CD4-positive, alpha-beta T cell treated with Interleukin-15 for 4 hours (primary cell): Measurements from ENCODE around the gene IRX5.

Source experiments
- DNase-seq: peaks from one replicate; pipeline ENCODE4 v3.0.0-alpha.2; 2020; ENCODE audit warnings: low spot score

The IRX5 gene

DNA sequence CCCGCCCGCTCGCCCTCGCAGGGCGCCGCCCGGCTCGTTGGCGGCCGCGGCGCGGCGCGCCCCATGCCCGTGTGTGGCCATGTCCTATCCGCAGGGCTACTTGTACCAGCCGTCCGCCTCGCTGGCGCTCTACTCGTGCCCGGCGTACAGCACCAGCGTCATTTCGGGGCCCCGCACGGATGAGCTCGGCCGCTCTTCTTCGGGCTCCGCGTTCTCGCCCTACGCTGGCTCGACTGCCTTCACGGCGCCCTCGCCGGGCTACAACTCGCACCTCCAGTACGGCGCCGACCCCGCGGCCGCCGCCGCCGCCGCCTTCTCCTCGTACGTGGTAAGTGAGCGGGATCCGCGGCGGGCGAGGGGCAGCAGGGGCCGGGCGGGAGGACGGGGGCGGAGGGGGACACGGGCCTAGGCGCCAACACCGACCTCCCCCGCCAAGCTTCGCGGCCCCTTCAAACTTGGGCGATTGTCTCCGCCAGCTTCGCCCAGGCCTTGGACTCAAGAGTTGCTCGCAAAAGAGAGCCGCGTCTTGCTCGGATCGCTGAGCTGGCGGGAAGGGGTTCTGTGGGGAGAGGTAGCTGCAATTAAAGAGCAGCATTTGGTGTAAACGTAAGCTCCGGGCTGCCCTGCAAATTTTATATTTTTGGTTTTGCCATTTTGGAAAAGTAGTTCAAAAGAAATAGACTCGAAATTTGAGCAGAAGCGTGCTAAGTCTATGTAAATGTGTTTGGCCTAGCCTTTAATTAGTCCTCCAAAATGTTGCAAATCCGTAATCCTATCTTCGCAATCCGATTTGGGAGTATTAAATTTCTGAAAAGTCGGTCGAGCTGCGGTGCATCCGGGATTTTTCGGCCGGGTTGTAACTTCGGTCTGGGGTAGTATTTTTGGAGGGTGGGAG lies 702 bp downstream of the IRX5 start:
- DNase-seq: no peak

DNA sequence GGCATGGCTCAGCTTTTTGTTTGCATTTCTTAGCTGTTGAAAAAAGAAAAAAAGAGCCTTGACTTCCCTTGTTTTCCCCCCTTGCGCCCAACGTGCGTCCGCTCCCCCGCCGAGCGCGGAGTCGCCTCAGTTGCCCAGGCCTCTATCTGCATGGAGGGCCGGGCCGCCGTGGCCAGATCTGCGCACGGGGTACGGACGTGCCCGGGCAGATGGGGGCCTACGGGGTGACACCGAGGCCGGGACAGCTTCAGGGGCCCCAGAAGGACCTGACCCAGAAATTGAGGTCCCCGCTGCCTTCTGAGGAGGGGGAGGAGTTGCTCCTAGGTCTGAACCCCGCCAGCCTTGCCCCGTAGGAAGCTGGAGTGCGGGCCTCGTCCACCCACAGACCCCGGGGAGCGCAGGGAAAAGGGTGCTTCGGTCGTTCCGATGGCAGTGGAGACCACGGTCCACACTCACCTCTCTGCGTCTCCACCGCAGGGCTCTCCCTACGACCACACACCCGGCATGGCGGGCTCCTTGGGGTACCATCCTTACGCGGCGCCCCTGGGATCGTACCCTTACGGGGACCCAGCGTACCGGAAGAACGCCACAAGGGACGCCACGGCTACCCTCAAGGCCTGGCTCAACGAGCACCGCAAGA lies 1.5 kb downstream of the IRX5 start:
- DNase-seq: no peak

DNA sequence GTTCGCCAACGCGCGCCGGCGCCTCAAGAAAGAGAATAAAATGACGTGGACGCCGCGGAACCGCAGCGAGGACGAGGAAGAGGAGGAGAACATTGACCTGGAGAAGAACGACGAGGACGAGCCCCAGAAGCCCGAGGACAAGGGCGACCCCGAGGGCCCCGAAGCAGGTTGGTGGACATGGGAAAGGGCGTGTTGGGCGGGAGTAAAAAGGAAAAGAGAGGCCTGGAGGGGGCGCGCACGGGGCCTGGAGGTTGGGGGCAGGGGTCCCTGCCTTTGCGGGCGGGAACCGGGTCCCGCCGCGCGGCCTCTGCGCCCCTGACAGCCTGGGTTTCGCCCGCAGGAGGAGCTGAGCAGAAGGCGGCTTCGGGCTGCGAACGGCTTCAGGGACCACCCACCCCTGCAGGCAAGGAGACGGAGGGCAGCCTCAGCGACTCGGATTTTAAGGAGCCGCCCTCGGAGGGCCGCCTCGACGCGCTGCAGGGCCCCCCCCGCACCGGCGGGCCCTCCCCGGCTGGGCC lies 2.1 kb downstream of the IRX5 start:
- no peak for DNase-seq

DNA sequence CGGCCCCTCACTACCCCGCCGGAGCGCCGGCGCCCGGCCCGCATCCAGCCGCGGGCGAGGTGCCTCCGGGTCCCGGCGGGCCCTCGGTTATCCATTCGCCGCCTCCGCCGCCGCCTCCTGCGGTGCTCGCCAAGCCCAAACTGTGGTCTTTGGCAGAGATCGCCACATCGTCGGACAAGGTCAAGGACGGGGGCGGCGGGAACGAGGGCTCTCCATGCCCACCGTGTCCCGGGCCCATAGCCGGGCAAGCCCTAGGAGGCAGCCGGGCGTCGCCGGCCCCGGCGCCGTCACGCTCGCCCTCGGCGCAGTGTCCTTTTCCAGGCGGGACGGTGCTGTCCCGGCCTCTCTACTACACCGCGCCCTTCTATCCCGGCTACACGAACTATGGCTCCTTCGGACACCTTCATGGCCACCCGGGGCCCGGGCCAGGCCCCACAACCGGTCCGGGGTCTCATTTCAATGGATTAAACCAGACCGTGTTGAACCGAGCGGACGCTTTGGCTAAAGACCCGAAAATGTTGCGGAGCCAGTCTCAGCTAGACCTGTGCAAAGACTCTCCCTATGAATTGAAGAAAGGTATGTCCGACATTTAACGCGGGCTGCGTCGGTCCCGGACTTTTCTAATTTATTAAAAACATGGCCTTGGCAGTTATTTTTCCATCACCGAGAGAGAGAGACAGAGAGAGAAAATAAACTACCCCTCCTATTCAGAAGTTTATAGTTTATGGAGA lies 2.8 kb downstream of the IRX5 start:
- no peak for DNase-seq

DNA sequence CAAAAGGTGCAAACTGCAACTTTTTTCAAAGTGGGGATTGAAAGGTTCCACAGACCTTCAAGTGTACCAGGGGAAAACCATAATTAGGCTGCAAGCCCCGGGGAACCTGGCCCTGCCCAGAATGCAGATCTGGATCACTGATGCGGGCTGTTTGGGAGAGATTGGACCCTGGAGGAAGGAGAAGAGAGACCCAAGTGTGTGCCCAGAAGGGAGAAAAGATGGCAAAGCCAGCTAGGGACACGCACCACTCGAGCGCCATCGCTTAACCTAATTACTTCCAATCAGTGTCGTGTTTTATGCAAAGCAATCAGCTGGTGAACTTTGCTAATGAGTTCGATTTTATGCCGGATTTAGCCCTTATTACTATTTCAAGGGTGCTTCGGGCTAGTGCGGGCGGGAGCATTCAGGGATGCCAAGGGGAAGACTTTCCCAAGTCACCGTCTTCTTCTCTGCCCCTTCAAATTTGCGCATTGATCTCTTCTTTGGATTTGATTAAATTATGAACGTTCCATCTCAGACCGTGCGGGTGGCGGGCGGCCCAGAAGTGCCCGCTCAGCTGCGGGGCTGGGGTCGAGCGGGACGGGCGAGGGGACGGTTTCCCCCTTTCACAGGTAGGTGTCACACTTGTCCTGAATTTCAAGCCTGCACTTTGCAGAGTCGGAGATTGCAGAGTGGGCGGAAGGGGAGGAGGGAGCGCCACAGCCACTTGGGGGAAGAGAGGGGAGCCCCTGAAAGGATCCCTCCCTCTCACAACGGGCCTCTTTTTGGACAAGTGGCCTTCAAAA lies 4.0 kb downstream of the IRX5 start:
- DNase-seq: no peak

DNA sequence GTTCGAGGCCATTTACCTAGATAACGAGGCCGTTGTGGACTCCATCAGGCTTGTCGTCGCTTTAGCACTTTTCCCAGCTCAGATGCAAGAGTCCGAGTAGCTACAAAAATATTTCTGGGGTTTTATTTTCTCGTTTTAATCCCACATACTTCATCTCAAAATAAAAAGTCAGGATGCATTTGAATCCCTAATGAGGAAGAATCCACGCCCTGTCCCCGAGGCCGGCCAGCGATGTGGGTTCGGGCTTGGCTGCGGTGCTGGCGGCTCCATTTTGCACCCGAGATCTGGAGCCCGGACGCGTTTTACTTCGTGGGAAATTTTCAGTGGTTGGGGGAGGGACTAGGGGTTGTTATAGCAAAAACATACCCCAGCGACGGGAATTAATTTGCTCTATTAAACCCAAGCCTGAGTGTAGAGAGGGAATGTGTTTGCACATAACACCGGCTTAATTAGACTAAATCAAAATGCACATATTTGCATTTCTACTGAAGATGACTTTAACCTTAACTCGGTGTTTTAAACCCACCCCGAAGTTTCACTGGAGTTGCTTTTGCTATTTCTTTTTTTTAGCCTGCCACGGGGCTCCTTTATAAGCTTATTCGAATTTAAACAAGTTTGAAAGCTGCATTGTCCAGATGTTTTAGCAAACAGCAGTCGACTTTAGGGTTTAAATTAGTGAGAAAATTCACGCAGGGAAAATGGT lies 4.8 kb downstream of the IRX5 start:
- no peak for DNase-seq

DNA sequence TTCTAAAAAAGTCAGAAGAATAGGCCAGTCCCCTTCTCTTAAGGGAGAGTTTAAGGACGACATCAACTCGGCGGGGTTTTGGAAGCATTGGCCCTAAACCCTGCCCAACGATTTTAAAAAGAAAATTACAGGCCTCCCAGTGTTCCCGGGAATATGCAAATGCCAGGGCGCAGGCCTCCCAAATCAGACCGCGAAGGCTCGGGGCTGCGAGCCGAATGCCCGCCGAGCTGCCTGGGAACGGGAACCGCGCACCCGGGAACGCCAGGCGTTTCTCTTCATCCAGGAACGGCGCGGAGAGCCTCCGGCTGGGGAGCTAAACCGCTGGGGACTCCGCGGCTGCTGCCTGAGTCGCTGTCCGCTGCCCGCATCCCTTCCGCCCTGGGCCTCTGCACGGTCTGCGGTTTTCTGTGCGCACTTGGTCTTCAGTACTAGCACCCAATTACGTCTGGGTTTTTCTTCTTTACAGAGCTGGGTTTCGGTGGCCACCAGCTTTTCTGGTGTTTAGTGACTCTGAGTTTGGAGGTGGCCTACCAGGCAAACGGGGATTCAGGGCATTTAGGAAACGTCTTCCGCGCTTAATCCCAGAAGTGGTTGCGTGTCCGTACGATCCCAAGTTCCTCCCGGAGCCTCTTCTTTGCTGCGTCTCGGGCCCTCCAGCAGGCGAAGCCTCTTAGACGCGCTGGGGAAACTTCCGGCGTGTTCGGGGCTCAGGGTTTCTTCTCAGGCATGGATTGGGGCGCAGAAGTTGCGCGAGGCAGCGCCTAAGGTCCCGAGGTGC lies 5.7 kb downstream of the IRX5 start:
- no peak for DNase-seq

DNA sequence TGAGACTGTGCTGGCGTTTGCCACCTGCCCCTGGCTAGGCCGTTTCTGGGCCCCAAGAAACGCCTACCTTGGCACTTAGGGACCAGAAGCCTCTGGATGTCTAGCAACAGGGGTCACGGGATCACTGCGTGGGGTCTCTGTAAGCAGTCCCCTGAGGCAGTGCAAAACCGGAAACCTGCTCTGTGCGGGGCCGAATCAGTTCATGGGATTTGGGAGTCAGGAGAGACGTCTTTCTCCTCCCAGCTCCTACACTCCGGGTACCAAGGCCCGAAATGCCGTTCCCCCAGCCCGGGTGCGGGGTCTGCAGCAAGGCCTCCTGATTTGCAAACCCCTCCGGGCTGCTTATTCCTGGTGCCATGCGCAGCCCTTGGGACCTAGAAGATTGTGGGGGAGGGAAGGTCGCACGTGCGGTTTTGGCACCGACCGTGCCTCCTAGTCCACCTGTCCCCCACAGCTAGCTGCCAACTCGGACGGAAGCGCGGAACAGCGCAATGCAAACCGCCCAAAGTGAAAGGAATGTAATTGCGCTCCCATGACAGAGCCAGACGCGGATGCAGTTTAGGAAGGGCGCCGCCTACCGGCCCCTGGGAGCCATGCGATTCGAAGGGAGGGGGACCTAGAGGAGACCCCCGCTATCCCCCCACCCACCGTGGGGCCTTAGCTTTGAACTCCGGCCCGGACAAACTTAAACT lies 6.5 kb downstream of the IRX5 start:
- DNase-seq: no peak

DNA sequence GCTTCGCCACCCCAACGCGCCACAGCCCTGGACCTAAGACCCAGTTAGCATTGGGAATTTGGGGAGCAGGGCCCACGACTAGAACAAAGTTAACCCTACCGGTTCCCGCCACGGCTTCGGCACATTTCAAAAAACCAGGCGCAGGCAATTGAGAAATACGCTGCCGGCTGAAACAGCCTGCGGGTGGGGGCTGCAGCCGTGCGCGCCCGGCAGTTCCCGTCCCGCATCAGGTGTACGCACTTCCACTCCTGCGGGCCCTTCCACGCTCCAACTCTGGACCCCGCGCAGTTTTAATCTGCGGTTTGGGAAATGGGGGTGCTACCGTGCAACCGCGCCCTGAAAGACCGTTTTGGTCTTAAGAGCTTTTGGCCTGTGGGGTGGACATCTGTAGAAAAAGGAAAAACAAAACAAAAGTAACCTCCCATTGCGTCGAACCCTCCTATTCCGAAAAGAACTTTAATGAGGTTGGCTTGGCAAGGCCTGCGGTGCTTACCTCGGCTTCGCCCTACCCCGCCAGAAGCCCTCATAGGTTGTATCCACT lies 7.1 kb downstream of the IRX5 start:
- no peak for DNase-seq

DNA sequence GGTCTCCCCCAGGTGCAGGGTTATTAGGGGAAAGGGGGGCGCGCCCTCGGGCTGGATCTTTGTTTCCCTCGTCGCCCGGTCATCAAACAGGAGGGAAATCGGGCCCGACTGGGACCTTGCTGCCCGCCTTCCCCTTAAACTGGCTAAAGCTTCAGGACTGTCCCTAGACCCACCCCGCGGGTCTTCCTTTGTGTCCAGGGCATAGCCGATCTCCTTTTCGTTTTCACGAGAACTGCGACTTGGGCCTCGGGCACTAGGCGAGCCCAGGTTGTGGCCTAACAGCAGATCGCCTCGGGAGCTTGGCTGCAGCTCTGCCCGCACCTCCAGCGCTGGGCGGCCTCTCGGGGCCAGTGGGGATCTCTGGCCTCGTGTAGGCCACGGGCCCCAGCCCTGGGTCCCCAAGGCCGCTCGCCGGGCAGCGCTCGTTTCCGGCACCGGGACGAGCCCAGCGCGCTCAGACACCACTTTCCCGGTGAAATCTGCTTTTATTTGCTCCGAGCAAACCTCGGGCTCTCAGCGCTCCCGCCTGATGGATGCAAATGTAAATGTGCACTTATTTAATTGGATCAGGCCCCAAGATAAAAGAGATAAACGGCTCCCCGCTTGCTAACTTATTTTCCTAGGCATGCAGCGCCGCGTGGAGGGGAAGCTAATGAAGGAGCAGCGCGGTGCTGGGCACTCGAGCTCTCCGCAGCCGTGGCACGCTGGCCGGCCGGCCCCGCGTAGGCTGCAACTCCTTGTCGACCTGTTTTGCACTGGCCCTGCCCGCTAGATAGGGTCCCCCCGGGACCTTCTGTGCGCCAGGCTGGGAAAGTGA lies 7.8 kb downstream of the IRX5 start:
- DNase-seq: no peak

DNA sequence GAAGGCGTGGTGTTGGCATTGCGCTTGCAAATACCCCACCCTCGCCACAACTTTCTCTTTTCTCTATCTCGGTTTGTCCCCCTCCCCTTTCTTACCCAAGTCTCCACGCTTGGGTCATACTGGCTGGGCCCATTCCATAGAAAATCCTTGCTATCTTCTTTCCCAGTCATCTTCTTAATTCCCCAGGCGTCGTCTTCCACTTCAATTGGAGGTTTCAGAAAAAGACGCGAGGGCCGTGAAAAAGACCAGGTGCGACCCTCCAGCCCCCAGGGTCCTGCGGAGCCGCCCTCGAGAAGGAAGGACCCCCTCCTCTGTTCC lies 8.3 kb downstream of the IRX5 start:
- no peak for DNase-seq

DNA sequence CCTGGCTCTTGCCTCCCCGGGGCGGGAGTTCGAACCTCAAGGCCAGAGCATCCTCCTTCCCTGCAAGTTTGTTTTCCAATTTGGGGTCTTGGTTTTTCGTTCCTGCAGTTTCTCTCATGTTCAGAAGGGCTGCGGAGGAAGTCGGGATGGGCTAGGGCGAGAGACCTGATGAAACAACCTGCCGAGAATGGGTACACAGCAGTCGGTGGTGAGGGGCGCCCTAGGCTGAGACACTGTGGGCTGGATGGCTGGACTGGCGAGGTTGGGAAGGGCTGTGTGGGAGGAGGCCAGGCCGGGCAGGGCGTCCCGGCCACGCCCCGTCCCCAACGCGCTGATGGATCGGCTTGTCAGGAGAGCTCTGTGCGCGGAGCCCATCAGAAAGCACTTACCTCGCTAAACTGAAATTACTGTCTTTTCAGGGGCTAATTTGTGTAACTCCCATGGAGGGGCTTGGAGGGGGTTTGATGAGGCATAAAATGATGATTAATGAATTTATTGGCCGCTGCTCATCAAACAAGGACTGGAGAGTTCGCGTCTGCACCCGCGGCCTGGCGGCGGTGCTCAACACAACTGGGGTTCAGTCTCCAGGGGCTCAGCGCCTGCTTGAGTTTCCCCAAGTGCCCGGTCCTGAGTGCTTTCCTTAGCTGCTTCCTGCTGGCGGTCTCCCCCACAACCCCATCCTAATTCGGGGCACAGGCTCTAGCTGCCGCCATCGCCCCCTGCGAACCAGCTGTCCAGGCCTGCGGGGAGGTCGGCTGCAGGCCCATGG lies 9.0 kb downstream of the IRX5 start:
- no peak for DNase-seq

DNA sequence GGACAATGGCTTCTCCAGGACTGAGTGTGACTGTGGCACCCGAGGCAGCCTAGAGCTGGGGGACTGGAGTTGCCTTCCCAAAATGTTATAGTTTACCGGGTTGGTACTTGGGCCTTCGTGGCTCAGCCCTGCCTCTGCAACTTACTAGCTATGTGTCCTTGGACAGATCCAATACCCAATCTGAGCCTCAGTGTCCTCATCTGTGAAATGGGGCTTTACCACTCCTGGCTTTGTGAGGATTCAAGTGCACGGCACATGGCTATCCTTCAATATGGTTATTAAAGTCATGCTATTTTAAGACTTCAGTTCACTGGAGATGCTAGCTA lies 9.6 kb downstream of the IRX5 start:
- DNase-seq: no peak

DNA sequence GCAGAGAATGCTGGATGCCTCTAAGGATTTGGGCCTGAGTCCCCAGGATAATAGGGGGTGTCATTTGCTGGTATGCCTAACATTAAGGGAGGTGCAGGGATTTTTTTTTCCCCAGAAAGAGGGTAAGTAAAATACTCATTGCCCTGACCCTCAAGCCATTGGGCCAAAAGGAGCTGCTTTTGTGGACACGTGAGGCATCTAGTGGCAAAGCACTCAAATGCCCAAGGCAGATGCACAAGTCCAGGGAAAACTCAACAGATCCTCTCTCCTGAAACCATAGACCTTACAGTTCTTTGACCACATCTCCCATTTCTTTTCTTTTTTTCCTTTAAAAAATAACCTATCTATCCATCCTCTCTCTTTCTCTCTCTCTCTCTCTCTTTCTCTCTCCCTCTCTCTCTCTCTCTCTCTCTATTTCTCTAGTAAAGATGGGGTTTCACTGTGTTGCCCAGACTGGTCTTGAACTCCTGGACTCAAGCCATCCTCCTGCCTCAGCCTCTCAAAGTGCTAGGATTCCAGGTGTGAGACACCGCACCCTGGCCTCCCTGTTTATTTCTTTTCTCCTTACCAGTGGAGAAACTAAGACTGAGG lies 11.8 kb downstream of the IRX5 start:
- DNase-seq: no peak

DNA sequence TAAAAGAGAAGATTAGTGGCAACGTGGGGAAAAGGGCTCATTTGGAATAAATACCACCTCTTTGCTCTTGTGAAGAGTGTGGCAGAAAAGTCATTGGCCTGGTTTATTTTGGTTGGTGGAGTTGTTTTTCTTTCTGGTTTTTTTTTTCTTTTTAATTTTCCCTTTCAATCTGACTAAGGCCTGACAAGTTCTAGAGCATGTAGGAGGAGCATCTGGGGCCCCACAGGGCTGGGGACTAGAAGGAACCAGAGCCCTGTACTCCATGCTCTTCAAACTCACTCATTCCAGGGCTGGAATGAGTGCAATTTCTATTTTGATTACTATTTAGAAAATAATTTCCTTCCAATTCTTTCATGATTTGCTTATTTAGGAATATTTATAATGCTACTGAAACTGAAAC lies 13.3 kb downstream of the IRX5 start:
- DNase-seq: no peak

DNA sequence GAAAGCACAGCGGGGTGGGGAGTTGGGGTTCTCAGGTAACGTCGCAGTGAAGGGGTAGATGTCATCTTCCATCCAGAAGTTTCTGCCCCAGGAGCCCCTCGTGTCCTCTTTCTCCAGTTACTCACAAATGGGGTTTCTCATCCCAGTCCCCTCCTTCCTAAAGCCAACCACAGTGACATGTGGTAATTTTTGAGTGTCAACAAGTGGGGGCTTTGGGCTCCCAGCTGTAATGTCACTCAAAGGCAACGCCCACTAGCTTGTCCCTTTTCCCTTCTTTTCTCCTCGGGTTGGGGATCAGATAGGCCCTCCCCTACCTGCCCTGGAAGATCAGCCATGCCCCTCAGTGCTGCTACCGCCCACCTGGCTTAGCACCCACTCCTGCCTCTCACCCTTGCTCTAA lies 14.4 kb downstream of the IRX5 start:
- DNase-seq: no peak

DNA sequence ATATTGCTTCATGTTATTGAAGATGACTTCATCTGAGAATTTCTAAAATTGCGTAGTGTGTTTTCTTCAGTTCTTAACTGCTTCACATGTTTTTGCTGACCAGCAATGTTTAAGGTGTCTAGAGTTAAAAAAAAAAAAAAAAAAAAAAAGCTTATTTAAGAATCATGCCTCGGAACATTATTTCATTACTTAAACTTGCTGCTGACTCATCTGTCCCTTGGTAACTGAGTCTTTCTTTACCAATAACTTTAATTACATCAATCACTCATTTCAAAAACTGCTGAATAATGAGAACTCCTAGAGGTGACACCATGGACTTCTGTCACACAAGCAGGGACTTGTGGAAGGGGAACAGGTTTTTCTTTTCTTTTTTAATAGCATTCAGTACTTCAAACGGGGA lies 16.2 kb downstream of the IRX5 start:
- DNase-seq: no peak

DNA sequence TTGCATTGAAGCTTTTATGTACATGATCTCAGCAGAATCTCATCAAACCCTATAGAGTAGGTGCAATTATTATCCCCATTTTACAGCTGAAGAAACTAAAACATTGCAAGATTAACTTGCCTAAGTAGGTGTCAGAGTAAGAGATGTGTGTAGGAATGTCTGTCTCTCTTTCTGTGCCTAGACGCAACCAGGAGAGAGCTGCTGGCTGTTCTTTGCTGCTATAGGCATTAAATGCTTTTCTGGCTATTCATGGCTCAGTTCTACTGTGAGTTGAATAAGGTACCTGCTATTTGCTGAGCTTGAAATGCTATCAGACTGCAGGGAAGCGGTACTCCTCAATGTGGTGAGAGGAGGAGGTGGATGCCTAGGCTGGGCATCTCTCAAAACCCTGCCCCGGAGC lies 17.0 kb downstream of the IRX5 start:
- no peak for DNase-seq
